MM.1S (cell line): ENCODE data around the gene GPA33.

Experiments
- DNase-seq: peaks from one replicate; pipeline ENCODE4 v3.0.0-alpha.2; 2015
- H2AFZ ChIP-seq: fragments of 300-600 bp; sonication (generic); 2 replicates; pipeline ENCODE4 v1.6.0; 2016; ENCODE audit warnings: antibody characterized with exemption, low read length
- H3F3A ChIP-seq: fragments of 300-600 bp; sonication (generic); 2 replicates; pipeline ENCODE4 v1.6.1; 2016; ENCODE audit warnings: mild to moderate bottlenecking, antibody characterized with exemption, low read length, moderate library complexity, mixed read lengths; ENCODE audit not compliant: insufficient read depth
- H3K27ac ChIP-seq: fragments of 300-600 bp; sonication (generic); 2 replicates; pipeline ENCODE4 v1.5.1; 2016; ENCODE audit warnings: mild to moderate bottlenecking, low read length
- H3K27me3 ChIP-seq: fragments of 300-600 bp; sonication (generic); replicated peaks from 2 replicates; pipeline ENCODE4 v1.6.0; 2016; ENCODE audit warnings: low read length; ENCODE audit not compliant: insufficient read depth
- H3K36me3 ChIP-seq: fragments of 300-600 bp; sonication (generic); replicated peaks from 2 replicates; pipeline ENCODE4 v1.6.1; 2016; ENCODE audit warnings: mild to moderate bottlenecking, low read length, mixed read lengths; ENCODE audit not compliant: insufficient read depth
- H3K4me1 ChIP-seq: fragments of 300-600 bp; sonication (generic); 2 replicates; pipeline ENCODE4 v1.6.1; 2016; ENCODE audit warnings: low read length, mixed read lengths
- H3K4me2 ChIP-seq: fragments of 300-600 bp; sonication (generic); 2 replicates; pipeline ENCODE4 v1.6.0; 2016; ENCODE audit warnings: low read depth, low read length
- H3K4me3 ChIP-seq: fragments of 300-600 bp; sonication (generic); 2 replicates; pipeline ENCODE4 v1.5.1; 2016; ENCODE audit warnings: low read length, mixed read lengths
- H3K79me2 ChIP-seq: fragments of 300-600 bp; sonication (generic); 2 replicates; pipeline ENCODE4 v1.6.1; 2016; ENCODE audit warnings: mixed run types, low read length, mixed read lengths
- H3K9ac ChIP-seq: fragments of 300-600 bp; sonication (generic); 2 replicates; pipeline ENCODE4 v1.6.1; 2016; ENCODE audit warnings: low read length, mixed read lengths
- H3K9me2 ChIP-seq: fragments of 300-600 bp; sonication (generic); replicated peaks from 2 replicates; pipeline ENCODE4 v1.6.1; 2016; ENCODE audit warnings: mild to moderate bottlenecking, low read length, mixed read lengths; ENCODE audit not compliant: insufficient read depth
- H3K9me3 ChIP-seq: fragments of 300-600 bp; sonication (generic); replicated peaks from 2 replicates; pipeline ENCODE4 v1.6.1; 2016; ENCODE audit warnings: mild to moderate bottlenecking, low read length, mixed read lengths; ENCODE audit not compliant: insufficient read depth
- H4K20me1 ChIP-seq: fragments of 300-600 bp; sonication (generic); 2 replicates; pipeline ENCODE4 v1.6.1; 2016; ENCODE audit warnings: mild to moderate bottlenecking, low read length, moderate library complexity, mixed read lengths; ENCODE audit not compliant: insufficient read depth
- EZH2 ChIP-seq: fragments of 300-600 bp; sonication (generic); optimal IDR thresholded peaks from 2 replicates; pipeline ENCODE3; 2017; ENCODE audit warnings: low read depth, mild to moderate bottlenecking, antibody characterized with exemption, low read length, mixed read lengths
- EZH2phosphoT487 ChIP-seq: fragments of 300-600 bp; sonication (generic); IDR thresholded peaks from 2 replicates; pipeline ENCODE4 v1.6.1; 2018; ENCODE audit warnings: antibody characterized with exemption, low read length
- TF ChIP-seq, protein P1 (sequence below): fragments of 300-600 bp; sonication (generic); IDR thresholded peaks from 2 replicates; pipeline ENCODE4 v1.5.1; 2016; ENCODE audit warnings: antibody characterized with exemption, low read length, mixed read lengths

Gene GPA33

GRCh38 chr1:167003711-167004110 is 86.5 kb downstream of the GPA33 start:
- Histone ChIP-seq H4K20me1 (no peaks in the 10 kb centered on the region), H3K9me2 (no peaks in the 10 kb centered on the region), H3K4me2 (no peak overlapping the region), H3K9ac (no peak overlapping the region), H3K4me1 (peaks cover 19% of the 10 kb centered on the region), H3F3A (peaks cover 20% of the 10 kb centered on the region), H3K79me2 (no peaks in the 10 kb centered on the region), H3K4me3 (no peak overlapping the region), H3K27me3 (no peaks in the 10 kb centered on the region), H3K36me3 (no peaks in the 10 kb centered on the region), H3K27ac (no peak overlapping the region), H2AFZ (no peak overlapping the region), H3K9me3 (0 out of 2 replicates have a peak, but pooled peaks cover 3% of the 10 kb centered on the region)
- DNase-seq, result no peak
- TF ChIP-seq, protein P1, sequence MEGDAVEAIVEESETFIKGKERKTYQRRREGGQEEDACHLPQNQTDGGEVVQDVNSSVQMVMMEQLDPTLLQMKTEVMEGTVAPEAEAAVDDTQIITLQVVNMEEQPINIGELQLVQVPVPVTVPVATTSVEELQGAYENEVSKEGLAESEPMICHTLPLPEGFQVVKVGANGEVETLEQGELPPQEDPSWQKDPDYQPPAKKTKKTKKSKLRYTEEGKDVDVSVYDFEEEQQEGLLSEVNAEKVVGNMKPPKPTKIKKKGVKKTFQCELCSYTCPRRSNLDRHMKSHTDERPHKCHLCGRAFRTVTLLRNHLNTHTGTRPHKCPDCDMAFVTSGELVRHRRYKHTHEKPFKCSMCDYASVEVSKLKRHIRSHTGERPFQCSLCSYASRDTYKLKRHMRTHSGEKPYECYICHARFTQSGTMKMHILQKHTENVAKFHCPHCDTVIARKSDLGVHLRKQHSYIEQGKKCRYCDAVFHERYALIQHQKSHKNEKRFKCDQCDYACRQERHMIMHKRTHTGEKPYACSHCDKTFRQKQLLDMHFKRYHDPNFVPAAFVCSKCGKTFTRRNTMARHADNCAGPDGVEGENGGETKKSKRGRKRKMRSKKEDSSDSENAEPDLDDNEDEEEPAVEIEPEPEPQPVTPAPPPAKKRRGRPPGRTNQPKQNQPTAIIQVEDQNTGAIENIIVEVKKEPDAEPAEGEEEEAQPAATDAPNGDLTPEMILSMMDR, result no peak
- TF ChIP-seq EZH2phosphoT487, result no peak
- TF ChIP-seq EZH2, result no peak
